Dedifferentiated amniotic fluid mesenchymal stem cell (primary cell): ENCODE results near the gene ST3GAL4.
"Not testable (repeated sequence)": the region's sequence is repeated elsewhere in the genome, so short reads cannot be mapped to it uniquely, and the experiment has no call there.

Experiments used
- DNase-seq: peaks from one replicate; pipeline ENCODE4 v3.0.0-alpha.2; 2016; ENCODE audit errors: extremely low spot score

ST3GAL4 gene

DNA sequence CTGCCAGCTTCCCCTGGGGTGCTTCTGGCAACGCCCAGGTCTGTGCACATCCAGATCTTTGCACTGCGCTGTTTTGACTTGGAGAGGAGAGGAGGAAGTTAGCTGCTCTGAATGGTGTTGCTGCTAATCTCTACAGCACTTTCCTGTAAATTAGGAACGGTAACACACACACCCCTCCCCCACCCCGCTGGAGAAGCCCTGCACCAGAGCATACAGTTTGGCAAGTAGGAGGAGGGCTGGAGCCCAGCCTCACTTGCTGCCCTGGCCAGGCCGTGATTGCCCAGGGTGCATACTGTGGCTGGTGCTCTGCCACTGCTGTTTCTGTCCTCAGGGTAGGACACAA, 31.2 kb downstream of the ST3GAL4 start:
- DNase-seq = not testable (repeated sequence)

DNA sequence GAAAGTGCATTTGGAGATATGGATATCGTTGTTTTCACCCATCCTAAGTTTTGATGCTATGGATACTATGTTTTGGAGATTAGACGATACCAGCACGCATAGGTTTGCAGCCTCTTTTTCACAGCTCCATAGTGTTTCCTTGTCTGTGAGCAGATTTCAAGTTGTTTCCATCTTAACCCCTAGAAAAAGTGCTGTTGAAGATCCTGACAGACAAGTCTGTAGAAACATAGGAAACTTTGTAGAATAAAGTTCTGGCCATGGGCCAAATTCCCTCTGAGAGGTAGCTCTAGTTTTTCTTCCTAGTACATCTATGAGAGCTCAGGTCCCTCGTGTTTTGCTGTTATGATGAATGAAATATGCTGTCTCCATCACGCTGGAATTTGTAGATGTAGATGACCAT, 32.4 kb downstream of the ST3GAL4 start:
- DNase-seq = no peak

DNA sequence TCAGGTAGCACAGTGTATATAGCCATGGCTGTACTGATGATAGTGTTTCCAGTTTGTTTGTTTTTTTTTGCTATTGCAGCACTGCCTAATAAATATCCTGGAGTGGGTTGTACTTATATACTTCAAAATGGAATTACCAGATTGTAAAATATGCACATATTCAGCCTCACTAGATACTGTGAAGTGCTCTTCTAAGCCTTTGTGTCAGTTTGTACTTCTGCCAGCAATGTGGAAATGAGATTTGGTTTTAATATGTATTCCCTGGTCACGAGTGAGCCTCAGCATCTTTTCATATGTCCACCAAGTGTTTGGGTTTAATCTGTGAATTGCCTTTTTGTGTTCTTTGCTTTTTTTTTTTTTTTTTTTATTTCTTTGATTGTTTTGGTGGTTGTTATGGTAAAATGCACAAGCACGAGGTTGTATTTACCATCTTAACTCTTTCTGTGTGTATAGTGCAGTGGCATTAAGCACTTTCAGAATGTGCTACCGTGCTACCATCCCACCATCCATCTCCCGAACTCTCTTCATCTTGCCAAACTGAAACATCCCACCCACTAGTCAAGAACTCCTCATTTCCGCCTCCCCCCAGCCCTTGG, 34.9 kb downstream of the ST3GAL4 start:
- no peak for DNase-seq

DNA sequence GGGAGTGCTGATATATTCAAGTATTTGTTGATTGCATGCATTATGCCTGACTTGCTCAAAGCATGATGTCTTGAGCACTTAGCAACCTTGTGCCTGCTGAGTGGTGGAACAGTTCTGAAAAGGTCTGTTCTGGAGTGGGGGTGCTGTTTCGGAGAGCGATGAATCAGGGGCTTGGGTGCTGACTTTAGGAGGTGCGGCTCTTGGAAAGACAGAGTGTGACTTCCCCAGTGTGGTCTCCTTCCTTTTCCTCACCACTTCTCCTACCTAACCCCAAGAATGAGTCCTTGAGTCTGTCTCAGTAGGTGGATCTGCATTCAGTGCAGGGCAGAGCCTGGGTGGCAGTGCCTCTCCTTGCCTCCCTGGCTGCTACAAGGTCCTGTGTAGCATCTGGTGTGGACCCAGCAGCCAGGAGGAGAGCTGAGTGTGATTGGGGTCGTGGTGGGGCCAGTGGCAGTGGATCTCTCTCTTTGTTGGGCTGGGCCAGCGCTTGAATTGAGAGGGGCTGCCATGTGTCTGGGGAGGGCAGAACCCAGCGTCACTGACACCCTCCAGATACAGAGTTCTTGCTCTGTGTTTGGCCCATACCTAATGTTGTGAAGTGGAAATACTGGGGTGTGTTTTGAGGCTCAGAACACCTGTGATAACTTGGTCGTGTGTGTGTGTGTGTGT, 35.9 kb downstream of the ST3GAL4 start:
- no peak for DNase-seq

DNA sequence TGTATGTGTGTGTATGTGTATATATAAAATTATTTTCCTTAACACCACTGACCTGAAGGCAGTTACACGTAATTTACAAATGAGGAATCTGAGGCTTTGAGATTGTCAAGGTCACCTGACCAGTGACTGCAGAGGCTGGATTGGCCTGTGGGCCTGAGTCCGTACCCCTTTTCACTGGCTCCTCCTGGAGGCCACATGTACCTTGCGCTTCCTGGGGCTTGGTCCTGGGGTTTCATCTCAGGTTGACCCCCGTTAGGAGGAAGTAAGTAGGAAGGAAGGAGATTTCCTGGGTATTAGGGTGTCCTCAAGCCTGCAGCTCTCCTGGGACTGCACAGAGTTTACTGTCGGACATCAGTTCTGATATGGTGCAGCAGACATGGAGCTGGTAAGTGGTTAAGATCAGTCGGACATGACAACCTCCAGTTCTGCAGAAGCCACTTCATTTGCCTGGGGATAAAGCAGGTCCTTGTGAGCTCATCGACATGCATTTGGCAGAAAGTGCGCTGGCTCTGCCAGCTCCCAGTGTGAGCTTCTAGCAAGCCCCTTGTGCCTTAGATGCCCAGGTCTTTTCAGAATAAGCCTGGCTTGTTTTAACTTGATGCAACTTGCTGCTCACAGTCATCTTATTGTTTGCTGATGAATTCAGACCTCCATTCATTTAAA, 36.6 kb downstream of the ST3GAL4 start:
- no peak for DNase-seq

DNA sequence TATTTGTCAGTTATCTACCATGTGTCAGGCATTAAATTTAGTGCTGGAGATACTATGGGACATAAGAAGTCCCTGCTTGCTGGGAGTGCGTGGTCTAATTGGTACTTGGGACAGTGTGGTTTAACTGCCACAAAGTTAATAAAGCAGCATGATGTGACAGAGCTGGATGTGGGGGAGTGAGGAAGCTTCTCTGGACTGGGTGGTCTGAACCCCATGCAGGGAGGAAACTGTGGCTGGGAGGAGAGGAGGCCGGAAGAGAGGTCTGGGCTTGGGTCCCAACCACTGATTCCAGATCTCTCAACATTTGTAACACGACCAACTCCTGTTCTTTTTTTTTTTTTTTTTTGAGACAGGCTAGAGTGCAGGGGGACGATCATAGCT, 37.1 kb downstream of the ST3GAL4 start:
- DNase-seq = no peak

DNA sequence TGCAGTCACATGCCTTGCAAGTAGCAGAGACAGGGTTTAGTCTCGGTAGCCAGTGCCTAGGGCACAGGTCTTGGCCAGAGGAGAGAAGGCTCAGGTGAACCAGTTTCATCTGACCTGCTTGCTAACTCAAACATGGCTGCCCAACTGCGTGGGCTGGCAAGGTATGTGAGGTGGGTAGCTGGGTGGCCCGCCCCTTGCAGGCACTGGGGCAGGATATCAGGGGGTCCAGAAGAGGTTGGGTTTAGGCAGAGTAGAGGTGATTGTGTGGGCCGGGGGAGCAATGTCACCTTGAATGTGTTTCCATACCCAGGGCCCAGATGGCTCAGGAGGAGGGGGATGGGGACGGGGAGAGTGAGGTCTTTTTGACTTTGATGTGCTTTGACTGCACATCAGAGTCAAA, 37.7 kb downstream of the ST3GAL4 start:
- no peak for DNase-seq

DNA sequence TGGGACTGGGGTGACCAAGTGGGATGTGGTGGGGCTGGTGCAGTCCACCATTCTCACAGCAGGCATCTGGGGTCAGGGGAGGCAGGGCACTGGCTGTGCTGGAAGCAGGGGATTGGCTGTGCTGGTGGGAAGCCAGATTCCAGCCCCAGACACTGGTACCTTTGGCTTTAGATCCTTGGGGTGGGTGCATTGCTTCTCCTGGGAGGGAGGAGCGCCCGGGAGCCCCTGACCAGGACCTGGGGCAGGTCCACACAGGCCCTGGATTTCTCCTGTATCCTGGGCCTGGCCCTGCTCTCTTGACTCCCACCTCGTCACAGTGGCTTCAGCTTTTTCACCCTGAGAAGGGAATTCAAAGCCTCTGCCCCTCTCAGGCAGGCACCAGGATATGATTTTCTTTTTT, 38.5 kb downstream of the ST3GAL4 start:
- DNase-seq = no peak

DNA sequence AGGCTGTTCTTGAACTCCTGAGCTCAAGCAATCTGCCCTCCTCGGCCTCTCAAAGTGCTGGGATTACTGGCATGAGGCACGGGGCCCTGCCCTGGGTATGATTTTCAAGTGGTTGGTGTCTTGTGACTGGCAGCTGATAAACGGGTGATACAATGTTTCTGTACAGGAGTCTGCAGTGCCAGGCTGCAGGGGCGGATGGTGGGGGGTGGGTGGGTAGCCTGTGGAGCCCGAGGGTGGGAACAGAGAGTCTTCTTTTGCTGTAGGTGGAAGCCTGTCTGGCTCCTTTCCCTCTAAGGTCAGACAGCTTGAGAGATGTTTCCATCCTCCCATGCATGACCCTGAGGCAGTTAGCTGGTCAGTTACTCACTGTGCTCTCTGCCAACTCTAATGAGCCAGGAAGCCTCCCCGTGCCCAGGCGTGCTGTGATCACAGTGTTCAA, 39.2 kb downstream of the ST3GAL4 start:
- DNase-seq = not testable (repeated sequence)

DNA sequence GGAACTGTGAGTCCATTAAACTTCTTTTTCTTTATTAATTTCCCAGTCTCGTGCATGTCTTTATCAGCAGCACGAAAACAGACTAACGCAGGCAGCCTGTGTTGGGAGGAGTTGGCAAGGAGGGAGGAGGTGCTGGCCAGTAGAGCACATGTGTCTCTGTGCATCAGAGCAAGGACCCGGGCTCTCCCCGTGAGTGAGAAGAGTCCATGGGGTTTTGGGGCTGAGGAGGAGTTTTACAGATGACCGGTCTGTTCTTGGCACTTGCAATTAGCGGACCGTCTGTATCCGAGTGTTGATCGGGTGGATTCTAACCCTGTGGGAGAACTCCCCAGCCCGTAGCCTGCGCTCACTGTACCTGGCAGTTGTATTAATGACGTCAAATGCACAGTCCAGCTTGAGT, 40.3 kb downstream of the ST3GAL4 start:
- DNase-seq = not testable (repeated sequence)

DNA sequence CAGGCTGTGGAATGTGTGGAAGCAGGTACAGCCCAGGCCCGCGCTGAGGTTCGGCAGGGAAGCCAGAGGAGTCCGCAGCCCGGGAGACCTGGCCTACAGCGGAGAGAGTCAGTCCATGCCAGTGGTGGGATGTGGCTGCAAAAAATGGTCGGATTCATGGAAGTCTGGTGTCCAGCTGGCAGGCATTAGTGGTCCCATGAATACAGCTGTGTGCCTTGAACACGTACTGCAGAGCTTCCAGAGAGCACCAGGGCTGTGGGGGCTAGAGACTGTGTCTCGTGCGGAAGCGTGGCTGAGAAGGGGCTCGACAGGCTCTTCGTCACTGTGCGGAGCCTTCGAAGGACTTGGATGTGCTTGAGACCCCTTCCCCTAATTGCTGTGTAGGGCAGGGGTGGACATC, 40.8 kb downstream of the ST3GAL4 start:
- DNase-seq = not testable (repeated sequence)

DNA sequence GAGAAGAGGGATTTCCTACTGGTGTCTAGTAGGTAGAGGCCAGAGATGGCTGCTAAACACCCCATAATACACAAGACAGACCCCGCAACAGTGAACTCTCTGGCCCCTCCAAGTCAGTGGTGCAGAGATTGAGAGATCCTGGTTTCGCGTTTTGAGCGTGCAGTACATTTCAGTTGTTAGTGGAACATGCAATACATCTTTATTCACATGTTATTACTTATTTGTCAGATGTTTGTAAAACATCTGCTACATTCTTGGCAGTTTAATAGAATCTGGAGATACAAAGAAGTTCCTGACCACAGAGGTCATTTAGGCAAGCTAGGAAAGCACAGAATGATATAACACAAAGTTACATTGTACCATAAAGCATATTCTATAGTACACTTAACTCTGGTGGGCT, 41.5 kb downstream of the ST3GAL4 start:
- no peak for DNase-seq

DNA sequence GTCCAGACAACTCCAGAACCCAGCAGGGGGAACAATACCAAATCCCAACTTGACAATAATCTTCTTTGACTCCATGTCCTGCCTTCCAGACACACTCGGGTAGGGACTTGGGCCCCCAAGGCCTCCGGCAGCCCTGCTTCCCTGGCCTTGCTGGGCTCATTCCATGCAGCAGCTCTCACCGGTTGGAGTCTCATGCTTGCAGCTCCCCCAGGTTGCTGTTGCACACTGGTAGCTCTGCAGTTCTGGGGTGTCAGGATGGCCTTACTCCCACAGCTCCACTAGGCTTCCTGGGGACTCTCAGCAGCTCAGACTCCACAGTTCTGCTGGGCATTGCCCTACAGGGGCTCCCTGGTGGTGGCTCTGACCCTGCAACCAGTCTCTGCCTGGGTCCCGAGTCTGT, 42.8 kb downstream of the ST3GAL4 start:
- no peak for DNase-seq

DNA sequence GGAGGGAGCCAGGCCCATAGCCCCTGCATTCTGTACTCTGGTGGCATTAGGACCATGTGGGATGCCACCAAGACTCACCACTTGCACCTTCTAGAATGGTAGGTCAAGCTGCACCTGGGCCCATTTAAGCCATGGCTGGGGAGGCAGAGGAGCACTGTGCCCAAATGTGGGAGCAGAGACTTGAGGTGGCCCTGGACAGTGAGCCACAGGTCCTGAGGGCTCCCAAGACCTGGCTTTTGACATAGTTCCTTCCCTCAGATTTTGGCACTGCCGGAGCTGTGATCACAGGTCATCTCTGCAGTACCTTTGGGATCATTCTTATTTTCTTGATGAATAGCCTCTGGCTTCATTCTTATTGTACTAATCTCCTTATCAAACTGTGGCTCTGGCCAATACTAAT, 43.2 kb downstream of the ST3GAL4 start:
- DNase-seq = no peak

DNA sequence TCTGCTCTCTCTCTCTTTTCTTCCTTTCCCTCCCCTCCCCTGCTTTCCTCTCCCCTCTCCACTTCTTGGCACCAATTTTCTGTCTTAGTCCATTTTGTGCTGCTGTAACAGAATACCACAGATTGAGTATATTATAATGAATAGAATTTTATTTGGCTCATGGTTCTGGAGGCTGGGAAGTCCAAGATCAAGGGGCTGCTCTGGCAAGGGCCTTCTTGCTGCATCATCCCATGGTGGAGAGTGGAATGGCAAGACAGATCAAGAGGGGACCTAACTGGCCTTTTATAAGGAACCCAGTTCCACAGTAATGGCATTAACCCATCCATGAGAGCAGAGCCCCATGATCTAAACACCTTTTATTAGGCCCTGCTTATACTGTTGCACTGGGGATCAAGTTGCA, 44.5 kb downstream of the ST3GAL4 start:
- no peak for DNase-seq

DNA sequence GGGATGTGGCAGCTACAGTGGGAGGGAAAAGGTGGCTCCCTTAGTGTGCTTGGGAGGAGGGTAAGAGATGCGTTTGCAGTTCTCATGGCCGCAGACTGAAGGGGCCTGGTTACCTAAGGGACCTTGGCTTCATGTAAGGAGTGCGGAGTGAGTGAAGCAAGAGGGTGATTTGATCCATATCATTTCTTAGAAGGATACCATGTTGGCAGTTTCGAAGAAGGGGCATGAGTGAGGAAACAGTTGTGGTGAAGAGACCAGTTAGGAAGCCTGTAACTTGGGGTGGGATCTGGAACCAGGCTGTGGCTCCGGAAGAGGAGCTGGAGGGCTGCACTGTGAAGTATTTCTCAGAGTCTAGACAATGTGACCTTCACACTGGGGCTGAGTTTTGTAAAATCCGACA, 45.0 kb downstream of the ST3GAL4 start:
- DNase-seq = no peak

DNA sequence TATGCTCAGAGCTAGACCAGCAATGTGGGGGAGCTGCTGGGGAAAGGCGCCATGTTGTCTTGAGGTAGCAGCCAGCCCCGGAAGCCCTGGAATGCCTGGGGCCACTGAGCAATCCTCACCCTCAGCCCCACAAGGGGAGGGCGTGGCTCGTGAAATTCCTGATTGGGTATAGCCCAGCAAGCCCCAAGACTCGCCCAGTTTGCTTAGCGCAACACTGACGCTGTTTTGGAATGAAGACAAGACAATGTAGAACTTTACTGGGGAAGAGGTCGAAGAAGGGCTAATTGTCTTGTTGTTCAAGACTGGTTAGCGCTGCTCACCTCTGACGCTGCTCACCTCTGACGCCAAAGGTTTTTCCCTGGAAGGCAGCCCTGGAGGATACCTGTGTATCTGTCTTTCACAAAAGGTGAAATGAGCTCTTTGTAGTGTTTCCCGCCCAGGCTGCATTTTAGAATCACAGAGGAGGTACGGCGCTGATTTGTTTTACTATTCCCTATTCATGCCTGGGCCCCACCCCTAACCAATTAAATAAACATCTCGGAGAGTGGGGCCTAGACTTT, 47.6 kb downstream of the ST3GAL4 start:
- no peak for DNase-seq

DNA sequence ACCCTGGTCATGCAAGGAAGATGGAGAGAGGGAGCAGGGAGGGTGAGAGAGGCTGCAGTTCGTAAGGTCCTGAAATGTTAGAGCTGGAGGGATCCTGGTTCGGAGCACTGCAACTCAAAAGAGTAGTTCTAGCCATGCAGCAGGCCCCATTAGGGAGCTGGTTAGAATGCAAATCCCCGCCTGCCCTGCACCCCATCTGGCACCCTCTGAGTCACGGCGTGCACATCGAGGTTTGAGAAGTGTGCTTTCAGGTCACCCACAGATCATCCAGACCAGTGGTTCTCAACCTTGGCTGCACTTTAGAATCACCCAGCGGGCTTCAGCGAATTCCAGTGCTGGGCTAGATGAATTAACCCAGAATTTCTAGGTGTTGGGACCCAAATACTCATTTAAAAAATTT, 48.2 kb downstream of the ST3GAL4 start:
- DNase-seq = no peak

DNA sequence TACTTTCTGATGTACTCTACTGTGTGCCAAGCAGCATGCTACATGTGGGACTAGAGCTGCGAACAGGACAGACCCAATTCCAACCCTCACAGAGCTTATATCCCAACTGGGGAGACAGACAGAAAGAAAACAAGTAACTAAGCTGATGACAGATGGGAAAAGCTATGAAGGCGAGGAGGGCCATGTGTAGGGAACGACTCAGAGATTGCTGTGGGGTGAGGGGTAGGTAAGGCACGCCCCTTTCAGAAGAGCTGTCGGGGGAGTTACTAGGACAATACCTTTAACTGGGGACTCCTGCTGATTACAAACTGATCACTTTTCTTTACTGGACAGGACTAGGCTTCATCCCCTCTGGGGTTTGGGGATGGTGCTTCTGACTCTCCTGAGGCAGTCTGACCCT, 48.9 kb downstream of the ST3GAL4 start:
- no peak for DNase-seq

DNA sequence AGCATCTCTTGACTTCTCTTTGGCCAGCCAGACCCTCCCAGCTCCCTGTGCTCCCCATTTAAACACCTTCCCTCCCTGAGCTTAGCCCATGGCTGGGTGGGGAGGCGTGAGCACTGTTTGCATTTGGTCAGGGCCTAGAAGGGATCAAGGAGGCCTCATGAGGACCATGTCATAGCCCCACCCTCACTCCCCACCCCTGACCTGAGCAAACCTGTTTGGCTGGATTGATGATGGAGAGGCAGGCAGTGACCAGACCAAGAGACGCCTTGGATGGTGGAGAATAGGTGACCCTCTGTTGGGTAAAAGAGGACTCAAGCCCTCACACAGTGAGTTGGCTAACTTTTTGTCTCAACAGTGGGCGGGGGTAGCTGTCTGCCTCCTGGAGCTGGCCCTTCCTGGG, 49.9 kb downstream of the ST3GAL4 start:
- DNase-seq = no peak

DNA sequence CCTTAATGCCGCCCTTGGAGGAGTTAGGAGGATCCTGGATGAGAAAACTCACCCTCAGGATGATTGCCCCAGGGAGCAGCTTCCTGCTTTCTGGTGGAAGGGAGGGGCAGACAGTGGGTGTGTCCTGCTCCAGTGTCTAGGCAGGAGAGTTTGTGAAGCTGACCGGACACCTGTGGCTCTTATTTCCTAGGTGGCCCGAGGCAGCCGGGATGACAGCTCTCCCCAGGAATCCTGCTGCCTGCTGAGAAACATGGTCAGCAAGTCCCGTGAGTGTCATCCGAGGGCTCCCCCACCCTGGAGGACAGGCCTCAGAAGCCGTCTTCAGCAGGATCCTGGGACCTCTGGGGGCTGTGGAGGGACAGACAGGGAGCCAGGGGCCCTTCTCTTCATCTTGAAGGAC, 50.4 kb downstream of the ST3GAL4 start:
- DNase-seq = no peak

DNA sequence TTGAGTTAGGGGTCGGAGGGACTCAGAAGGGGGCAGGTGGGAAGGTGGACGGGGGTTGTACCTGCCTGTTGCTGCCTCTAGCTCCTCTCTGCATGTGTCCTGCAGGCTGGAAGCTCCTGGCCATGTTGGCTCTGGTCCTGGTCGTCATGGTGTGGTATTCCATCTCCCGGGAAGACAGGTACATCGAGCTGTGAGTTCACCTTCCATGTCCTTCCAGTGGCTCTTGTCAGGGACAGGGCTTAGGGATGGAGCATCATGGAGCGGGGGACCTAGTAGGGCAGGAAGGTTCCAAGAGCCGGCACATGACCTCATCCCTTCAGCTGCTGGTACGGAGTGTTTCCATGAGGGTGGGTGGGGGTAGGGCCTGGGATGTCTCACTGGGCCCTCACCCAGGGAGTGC, 50.9 kb downstream of the ST3GAL4 start:
- no peak for DNase-seq

DNA sequence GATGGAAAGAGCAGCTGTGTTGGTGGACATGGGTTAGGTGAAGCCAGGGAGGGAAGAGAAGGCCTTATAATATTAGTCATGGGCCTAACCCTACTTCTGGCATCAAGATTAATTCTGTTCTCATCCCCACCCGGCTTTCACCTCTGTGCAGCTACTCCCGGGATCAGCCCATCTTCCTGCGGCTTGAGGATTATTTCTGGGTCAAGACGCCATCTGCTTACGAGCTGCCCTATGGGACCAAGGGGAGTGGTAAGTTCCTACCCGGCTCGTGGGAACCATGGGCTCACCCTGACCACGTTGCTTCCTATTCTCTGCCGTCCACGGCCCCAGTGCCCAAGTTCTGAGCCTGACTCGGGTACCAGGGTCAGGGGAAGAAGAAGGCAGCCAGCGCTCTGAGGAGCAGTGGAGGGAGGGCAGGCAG, 51.6 kb downstream of the ST3GAL4 start:
- no peak for DNase-seq
